Measurements from ENCODE around the gene VWA8. TPM values are rescaled to one million over a fixed set of nuclear protein-coding genes. Genes with fewer than 3 reads are reported as not detected.

VWA8 gene
- total and polyA plus RNA-seq, 4 experiments from 2014 or later, result 3.2 to 23.3 (median 13.5) TPM

GRCh38 chr13:41696163-41697003 lies 264.5 kb downstream of the VWA8 start:
- no peaks in the 10 kb centered on the region for H3K27me3 Mint-ChIP-seq
- no peaks in the 10 kb centered on the region for H3K27me3 ChIP-seq (ENCODE audit: insufficient read depth, low read length)
- H3K36me3 Mint-ChIP-seq, result peaks cover 40 to 49% of the 10 kb centered on the region in 2 donors
- intact Hi-C loops (cut with micrococcal nuclease), result no loop called here
- H3K9me3 Mint-ChIP-seq, result no peaks in the 10 kb centered on the region
- no peak overlapping the region for H3K4me3 ChIP-seq (ENCODE audit: low read length in 2 of 2)
- H3K4me1 Mint-ChIP-seq, result peaks cover 0 to 2% (median 0%) of the 10 kb centered on the region in 4 donors
- H3K27ac Mint-ChIP-seq, result no peak overlapping the region
- H3K9me3 ChIP-seq (ENCODE audit: control insufficient read depth in 1 of 2, low read length in 2 of 2), result no peaks in the 10 kb centered on the region
- H3K36me3 ChIP-seq (ENCODE audit: insufficient read depth, low read length), result no peaks in the 10 kb centered on the region
- CTCF ChIA-PET (ENCODE audit: partially characterized antibody), result no interaction called here
- POLR2A ChIA-PET (ENCODE audit: partially characterized antibody), result no interaction called here
- H3K4me1 ChIP-seq (ENCODE audit: insufficient read depth, low read length), result no peaks in the 10 kb centered on the region
- DNase-seq, result no peak
- no peak overlapping the region for H3K27ac ChIP-seq (ENCODE audit: low read depth, low read length)
- no peak overlapping the region for H3K4me3 Mint-ChIP-seq

- no peaks in the 10 kb centered on the region for H3K27me3 Mint-ChIP-seq
- Histone ChIP-seq H3K9me3 (ENCODE audit: control insufficient read depth in 1 of 2, low read length in 2 of 2) (no peaks in the 10 kb centered on the region), H3K36me3 (ENCODE audit: insufficient read depth, low read length) (no peaks in the 10 kb centered on the region), H3K27ac (ENCODE audit: low read depth, low read length) (no peak overlapping the region), H3K27me3 (ENCODE audit: insufficient read depth, low read length) (no peaks in the 10 kb centered on the region), H3K4me1 (ENCODE audit: insufficient read depth, low read length) (no peaks in the 10 kb centered on the region), H3K4me3 (ENCODE audit: low read length in 2 of 2) (no peak overlapping the region)
- no peaks in the 10 kb centered on the region for H3K9me3 Mint-ChIP-seq
- intact Hi-C loops (cut with micrococcal nuclease), result no loop called here
- no peak for DNase-seq
- ChIA-PET CTCF (ENCODE audit: partially characterized antibody) (no interaction called here), POLR2A (ENCODE audit: partially characterized antibody) (no interaction called here)
- no peak overlapping the region for H3K27ac Mint-ChIP-seq
- peaks cover 0 to 2% (median 0%) of the 10 kb centered on the region in 4 donors for H3K4me1 Mint-ChIP-seq
- peaks cover 45 to 57% of the 10 kb centered on the region in 2 donors for H3K36me3 Mint-ChIP-seq
- H3K4me3 Mint-ChIP-seq, result no peak overlapping the region
These were observed 266.2 kb downstream of the VWA8 start for GRCh38 chr13:41694545-41695301.

DNA sequence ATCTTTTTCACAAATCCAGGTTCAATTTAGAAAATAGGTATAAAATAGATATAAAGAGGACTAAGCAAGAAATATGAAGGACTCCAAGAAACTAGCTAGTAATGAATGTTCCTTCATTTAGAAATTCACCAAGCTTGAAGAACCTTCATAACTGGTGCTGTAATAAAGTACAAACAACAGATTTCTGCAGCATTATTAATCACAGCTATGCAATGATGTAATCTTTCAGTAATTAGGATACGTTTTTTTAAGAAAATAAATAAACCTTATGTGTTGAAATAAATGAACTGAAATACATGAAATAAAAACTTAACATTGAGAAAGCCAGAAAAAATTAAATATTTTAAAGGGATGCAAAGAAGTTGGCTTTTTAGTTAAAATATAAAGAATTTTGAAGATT lies 267.5 kb downstream of the VWA8 start:
- Histone ChIP-seq H3K9me3 (ENCODE audit: control insufficient read depth in 1 of 2, low read length in 2 of 2) (no peaks in the 10 kb centered on the region), H3K4me3 (ENCODE audit: low read length in 2 of 2) (no peak overlapping the region), H3K4me1 (ENCODE audit: insufficient read depth, low read length) (no peaks in the 10 kb centered on the region), H3K27me3 (ENCODE audit: insufficient read depth, low read length) (no peaks in the 10 kb centered on the region), H3K36me3 (ENCODE audit: insufficient read depth, low read length) (peaks cover 5% of the 10 kb centered on the region), H3K27ac (ENCODE audit: low read depth, low read length) (no peak overlapping the region)
- Mint-ChIP-seq H3K9me3 (no peaks in the 10 kb centered on the region), H3K4me3 (no peak overlapping the region), H3K27me3 (no peaks in the 10 kb centered on the region), H3K27ac (no peak overlapping the region), H3K36me3 (peaks cover 45 to 56% of the 10 kb centered on the region in 2 donors), H3K4me1 (peaks cover 0 to 2% (median 0%) of the 10 kb centered on the region in 4 donors)
- DNase-seq, result no peak
- CTCF ChIA-PET (ENCODE audit: partially characterized antibody), result interaction anchor here (2.4 kb wide), 1 partner anchor 25 kb away, joined by 7 read pairs; no protein-coding TSS in a partner anchor
- intact Hi-C loops (cut with micrococcal nuclease), result no loop called here
- POLR2A ChIA-PET (ENCODE audit: partially characterized antibody), result no interaction called here

- no peaks in the 10 kb centered on the region for H3K27me3 ChIP-seq (ENCODE audit: insufficient read depth, low read length)
- H3K36me3 Mint-ChIP-seq, result peaks cover 39 to 45% of the 10 kb centered on the region in 2 donors
- DNase-seq, result no peak
- no peak overlapping the region for H3K27ac ChIP-seq (ENCODE audit: low read depth, low read length)
- H3K36me3 ChIP-seq (ENCODE audit: insufficient read depth, low read length), result peaks cover 5% of the 10 kb centered on the region
- ChIA-PET POLR2A (ENCODE audit: partially characterized antibody) (no interaction called here), CTCF (ENCODE audit: partially characterized antibody) (interaction anchor here (0.6 to 2.4 kb wide), 2 partner anchors 23 to 44 kb away, joined by 3 to 7 read pairs; no protein-coding TSS in a partner anchor)
- H3K27me3 Mint-ChIP-seq, result no peaks in the 10 kb centered on the region
- H3K27ac Mint-ChIP-seq, result no peak overlapping the region
- H3K4me3 Mint-ChIP-seq, result no peak overlapping the region
- no peaks in the 10 kb centered on the region for H3K9me3 Mint-ChIP-seq
- H3K4me1 ChIP-seq (ENCODE audit: insufficient read depth, low read length), result no peaks in the 10 kb centered on the region
- intact Hi-C loops (cut with micrococcal nuclease), result no loop called here
- H3K9me3 ChIP-seq (ENCODE audit: control insufficient read depth in 1 of 2, low read length in 2 of 2), result no peaks in the 10 kb centered on the region
- H3K4me3 ChIP-seq (ENCODE audit: low read length in 2 of 2), result no peak overlapping the region
- no peaks in the 10 kb centered on the region for H3K4me1 Mint-ChIP-seq
These were observed 269.6 kb downstream of the VWA8 start for GRCh38 chr13:41691274-41691673.

- no peak for DNase-seq
- Histone ChIP-seq H3K36me3 (ENCODE audit: insufficient read depth, low read length) (no peaks in the 10 kb centered on the region), H3K4me1 (ENCODE audit: insufficient read depth, low read length) (no peaks in the 10 kb centered on the region), H3K4me3 (ENCODE audit: low read length in 2 of 2) (no peak overlapping the region), H3K27ac (ENCODE audit: low read depth, low read length) (no peak overlapping the region), H3K9me3 (ENCODE audit: control insufficient read depth in 1 of 2, low read length in 2 of 2) (no peaks in the 10 kb centered on the region), H3K27me3 (ENCODE audit: insufficient read depth, low read length) (no peaks in the 10 kb centered on the region)
- Mint-ChIP-seq H3K36me3 (peaks cover 49 to 50% of the 10 kb centered on the region in 2 donors), H3K27me3 (no peaks in the 10 kb centered on the region), H3K9me3 (no peaks in the 10 kb centered on the region), H3K4me3 (no peak overlapping the region), H3K4me1 (peaks cover 0 to 4% (median 0%) of the 10 kb centered on the region in 4 donors), H3K27ac (no peak overlapping the region)
- ChIA-PET POLR2A (ENCODE audit: partially characterized antibody) (no interaction called here), CTCF (ENCODE audit: partially characterized antibody) (no interaction called here)
- intact Hi-C loops (cut with micrococcal nuclease), result no loop called here
These were observed 278.1 kb downstream of the VWA8 start for GRCh38 chr13:41682766-41683165.

DNA sequence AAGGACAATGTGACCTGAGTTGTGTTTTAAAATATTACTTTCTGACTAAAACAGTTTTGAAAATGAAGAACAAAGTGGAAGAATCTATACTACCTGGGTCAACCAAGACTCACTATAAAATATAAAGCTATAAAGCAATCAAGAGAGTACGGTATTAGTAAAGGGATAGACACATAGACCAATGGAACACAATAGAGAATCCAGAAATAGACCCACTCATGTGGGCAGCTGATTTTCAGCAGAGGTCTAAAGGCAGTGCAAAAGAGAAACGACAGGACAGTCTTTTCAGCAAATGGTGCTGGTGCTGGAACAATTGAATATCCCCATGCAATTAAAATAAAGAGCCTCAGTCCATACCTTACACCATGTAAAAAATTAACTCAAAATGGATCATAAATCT lies 278.9 kb downstream of the VWA8 start:
- Mint-ChIP-seq H3K36me3 (peaks cover 49 to 51% of the 10 kb centered on the region in 2 donors), H3K27ac (no peak overlapping the region), H3K4me3 (no peak overlapping the region), H3K27me3 (no peaks in the 10 kb centered on the region), H3K9me3 (no peaks in the 10 kb centered on the region), H3K4me1 (peaks cover 0 to 4% (median 0%) of the 10 kb centered on the region in 4 donors)
- Histone ChIP-seq H3K4me1 (ENCODE audit: insufficient read depth, low read length) (no peaks in the 10 kb centered on the region), H3K9me3 (ENCODE audit: control insufficient read depth in 1 of 2, low read length in 2 of 2) (no peaks in the 10 kb centered on the region), H3K4me3 (ENCODE audit: low read length in 2 of 2) (no peak overlapping the region), H3K27ac (ENCODE audit: low read depth, low read length) (no peak overlapping the region), H3K27me3 (ENCODE audit: insufficient read depth, low read length) (no peaks in the 10 kb centered on the region), H3K36me3 (ENCODE audit: insufficient read depth, low read length) (no peaks in the 10 kb centered on the region)
- CTCF ChIA-PET (ENCODE audit: partially characterized antibody), result no interaction called here
- intact Hi-C loops (cut with micrococcal nuclease), result no loop called here
- DNase-seq, result no peak
- POLR2A ChIA-PET (ENCODE audit: partially characterized antibody), result no interaction called here

DNA sequence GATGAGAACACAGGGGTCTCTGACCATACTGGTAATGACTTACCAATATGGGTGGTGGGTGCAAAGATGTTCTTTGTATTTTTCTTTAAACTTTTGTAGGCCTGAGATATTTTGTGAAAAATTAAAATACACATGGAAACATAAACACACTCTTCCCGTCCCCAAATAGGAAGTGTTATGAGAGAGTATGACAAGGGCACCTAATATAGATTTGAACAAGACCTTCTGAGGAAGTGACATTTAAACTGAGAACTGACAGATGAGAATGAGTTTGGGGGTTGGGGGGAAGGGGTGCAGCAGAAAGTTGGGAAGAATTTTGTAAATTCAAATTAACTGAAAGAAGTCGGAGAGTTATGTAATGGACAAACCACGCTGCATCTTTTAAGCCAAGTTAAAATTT lies 279.3 kb downstream of the VWA8 start:
- Histone ChIP-seq H3K36me3 (ENCODE audit: insufficient read depth, low read length) (no peaks in the 10 kb centered on the region), H3K4me3 (ENCODE audit: low read length in 2 of 2) (no peak overlapping the region), H3K27me3 (ENCODE audit: insufficient read depth, low read length) (no peaks in the 10 kb centered on the region), H3K4me1 (ENCODE audit: insufficient read depth, low read length) (no peaks in the 10 kb centered on the region), H3K27ac (ENCODE audit: low read depth, low read length) (no peak overlapping the region), H3K9me3 (ENCODE audit: control insufficient read depth in 1 of 2, low read length in 2 of 2) (no peaks in the 10 kb centered on the region)
- Mint-ChIP-seq H3K4me3 (no peak overlapping the region), H3K9me3 (no peaks in the 10 kb centered on the region), H3K36me3 (peaks cover 45 to 49% of the 10 kb centered on the region in 2 donors), H3K4me1 (peaks cover 0 to 4% (median 0%) of the 10 kb centered on the region in 4 donors), H3K27me3 (no peaks in the 10 kb centered on the region), H3K27ac (no peak overlapping the region)
- intact Hi-C loops (cut with micrococcal nuclease), result no loop called here
- CTCF ChIA-PET (ENCODE audit: partially characterized antibody), result no interaction called here
- POLR2A ChIA-PET (ENCODE audit: partially characterized antibody), result no interaction called here
- no peak for DNase-seq
